ENCODE results near the gene FAM184A. TPM values are rescaled to one million over a fixed set of nuclear protein-coding genes. Genes with fewer than 3 reads are reported as not detected.

Gene FAM184A
- total RNA-seq, 1 donor from 2014 or later: 134 TPM

- H3K27ac Mint-ChIP-seq (ENCODE audit: unreplicated experiment): no peak overlapping the region
- H3K9me3 Mint-ChIP-seq (ENCODE audit: unreplicated experiment): no peaks in the 10 kb centered on the region
- H3K36me3 Mint-ChIP-seq (ENCODE audit: low read depth, unreplicated experiment): peaks cover 15% of the 10 kb centered on the region
- peaks cover 44% of the 10 kb centered on the region for H3K4me1 Mint-ChIP-seq (ENCODE audit: unreplicated experiment)
- H3K27me3 Mint-ChIP-seq (ENCODE audit: unreplicated experiment): peaks cover 7% of the 10 kb centered on the region
- no peak overlapping the region for H3K4me3 Mint-ChIP-seq (ENCODE audit: unreplicated experiment)
- no peak for TF ChIP-seq CTCF (IDR thresholded peaks at IDR 0.05; ENCODE audit: unreplicated experiment)
- DNase-seq (ENCODE audit: low spot score): no peak
These were observed 3.1 kb downstream of the FAM184A start for GRCh38 chr6:119075200-119075981.

DNA sequence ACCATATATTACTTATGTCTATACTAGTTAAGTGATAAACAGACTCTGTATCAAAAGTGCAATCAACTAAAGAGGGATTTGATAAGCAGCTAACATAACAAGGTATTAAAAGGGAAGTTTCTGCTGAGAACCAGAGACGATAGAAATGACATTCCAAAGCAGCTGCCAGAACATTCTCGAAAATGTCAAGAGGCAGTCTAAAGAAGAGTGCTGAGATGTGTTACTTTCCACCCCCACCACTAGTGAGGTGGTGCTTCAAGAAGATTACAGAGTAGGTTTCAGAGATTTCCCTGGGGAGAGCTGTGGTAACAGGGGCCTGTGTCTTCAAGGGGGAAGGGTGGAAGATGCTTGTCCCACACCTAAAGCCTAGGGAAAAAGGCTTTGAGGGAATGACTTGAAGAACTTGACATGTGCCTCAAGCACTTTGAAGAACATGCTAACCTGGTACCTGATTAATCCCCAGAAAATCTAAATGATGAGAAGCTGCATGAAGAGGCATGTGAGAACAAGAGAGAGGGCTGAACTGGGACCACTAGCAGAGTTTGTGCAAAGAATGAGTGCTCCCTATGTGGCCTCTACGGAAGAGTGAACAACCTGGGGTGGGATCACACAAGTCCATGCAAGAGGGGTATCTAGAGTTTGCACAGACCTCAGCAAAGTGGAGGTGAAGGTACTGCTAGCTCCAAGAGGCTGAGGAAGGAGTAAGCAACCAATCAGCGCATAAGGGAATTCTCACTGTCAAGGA lies 5.0 kb downstream of the FAM184A start:
- H3K4me3 Mint-ChIP-seq (ENCODE audit: unreplicated experiment): no peak overlapping the region
- H3K27ac Mint-ChIP-seq (ENCODE audit: unreplicated experiment): no peak overlapping the region
- H3K4me1 Mint-ChIP-seq (ENCODE audit: unreplicated experiment): peaks cover 36% of the 10 kb centered on the region
- no peaks in the 10 kb centered on the region for H3K9me3 Mint-ChIP-seq (ENCODE audit: unreplicated experiment)
- no peaks in the 10 kb centered on the region for H3K27me3 Mint-ChIP-seq (ENCODE audit: unreplicated experiment)
- TF ChIP-seq CTCF (IDR thresholded peaks at IDR 0.05; ENCODE audit: unreplicated experiment): no peak
- DNase-seq (ENCODE audit: low spot score): no peak
- H3K36me3 Mint-ChIP-seq (ENCODE audit: low read depth, unreplicated experiment): peaks cover 15% of the 10 kb centered on the region

DNA sequence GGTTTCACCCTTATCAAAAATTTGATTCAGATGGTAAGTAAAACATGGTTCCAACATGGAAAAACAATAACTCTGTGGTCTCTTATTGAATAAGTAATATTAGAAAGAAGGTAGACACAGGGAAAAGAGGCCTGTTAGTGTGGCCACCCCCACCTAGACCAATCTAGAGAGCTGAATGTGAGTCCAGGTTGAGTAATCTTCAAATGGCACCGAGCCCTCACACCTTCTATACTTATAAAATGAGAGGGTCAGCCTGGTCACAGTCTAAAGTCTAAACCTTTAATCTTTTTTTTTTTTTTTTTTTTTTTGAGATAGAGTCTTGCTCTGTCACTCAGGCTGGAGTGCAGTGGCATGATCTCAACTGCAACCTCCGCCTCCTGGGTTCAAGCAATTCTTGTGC lies 6.9 kb downstream of the FAM184A start:
- no peak for TF ChIP-seq CTCF (IDR thresholded peaks at IDR 0.05; ENCODE audit: unreplicated experiment)
- DNase-seq (ENCODE audit: low spot score): no peak
- H3K27me3 Mint-ChIP-seq (ENCODE audit: unreplicated experiment): no peaks in the 10 kb centered on the region
- no peak overlapping the region for H3K4me3 Mint-ChIP-seq (ENCODE audit: unreplicated experiment)
- peaks cover 27% of the 10 kb centered on the region for H3K4me1 Mint-ChIP-seq (ENCODE audit: unreplicated experiment)
- peaks cover 8% of the 10 kb centered on the region for H3K36me3 Mint-ChIP-seq (ENCODE audit: low read depth, unreplicated experiment)
- no peaks in the 10 kb centered on the region for H3K9me3 Mint-ChIP-seq (ENCODE audit: unreplicated experiment)
- no peak overlapping the region for H3K27ac Mint-ChIP-seq (ENCODE audit: unreplicated experiment)

DNA sequence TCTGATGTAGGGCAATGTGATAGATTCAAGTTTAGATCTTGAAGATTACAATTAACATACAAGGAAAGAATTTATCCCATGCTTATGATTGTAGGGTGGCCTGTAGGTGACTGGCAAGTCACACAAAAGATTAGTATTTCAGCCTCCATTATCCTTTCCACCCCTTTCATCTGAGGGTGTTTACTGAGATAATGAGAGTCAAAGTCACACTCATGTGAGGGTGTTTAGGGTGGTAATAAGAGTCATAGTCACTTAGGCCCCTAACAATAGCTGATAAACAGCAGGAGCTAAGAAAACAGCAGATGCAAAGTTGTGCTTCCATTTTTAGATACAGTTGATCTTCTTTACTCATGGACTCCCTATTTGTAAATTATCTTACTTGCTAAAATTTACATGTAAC lies 11.4 kb downstream of the FAM184A start:
- no peak for DNase-seq (ENCODE audit: low spot score)
- no peak for TF ChIP-seq CTCF (IDR thresholded peaks at IDR 0.05; ENCODE audit: unreplicated experiment)
- Mint-ChIP-seq H3K4me3 (ENCODE audit: unreplicated experiment) (no peak overlapping the region), H3K9me3 (ENCODE audit: unreplicated experiment) (no peaks in the 10 kb centered on the region), H3K4me1 (ENCODE audit: unreplicated experiment) (peaks cover 6% of the 10 kb centered on the region), H3K36me3 (ENCODE audit: low read depth, unreplicated experiment) (no peaks in the 10 kb centered on the region), H3K27ac (ENCODE audit: unreplicated experiment) (no peak overlapping the region), H3K27me3 (ENCODE audit: unreplicated experiment) (no peaks in the 10 kb centered on the region)

DNA sequence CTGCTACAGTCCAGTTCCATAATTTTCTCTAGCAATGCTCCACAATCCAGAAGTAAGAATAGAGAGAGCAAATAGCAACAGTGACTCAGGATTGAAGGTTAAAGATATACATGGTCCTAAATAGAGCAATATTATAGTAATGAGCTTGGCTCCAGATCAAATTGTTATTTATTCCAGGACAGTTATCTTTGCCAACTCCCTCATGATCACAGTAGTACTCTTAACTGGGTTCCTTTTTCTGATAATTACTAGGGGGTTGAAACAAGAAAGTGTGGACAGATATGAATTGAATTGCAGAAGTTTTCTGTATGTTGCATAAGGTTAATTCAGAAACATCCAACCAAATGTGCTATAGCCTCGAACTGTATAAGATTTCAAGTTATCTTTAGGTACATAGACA lies 11.9 kb downstream of the FAM184A start:
- H3K9me3 Mint-ChIP-seq (ENCODE audit: unreplicated experiment): no peaks in the 10 kb centered on the region
- H3K4me3 Mint-ChIP-seq (ENCODE audit: unreplicated experiment): no peak overlapping the region
- TF ChIP-seq CTCF (IDR thresholded peaks at IDR 0.05; ENCODE audit: unreplicated experiment): no peak
- no peaks in the 10 kb centered on the region for H3K36me3 Mint-ChIP-seq (ENCODE audit: low read depth, unreplicated experiment)
- H3K4me1 Mint-ChIP-seq (ENCODE audit: unreplicated experiment): peaks cover 6% of the 10 kb centered on the region
- no peaks in the 10 kb centered on the region for H3K27me3 Mint-ChIP-seq (ENCODE audit: unreplicated experiment)
- H3K27ac Mint-ChIP-seq (ENCODE audit: unreplicated experiment): no peak overlapping the region
- DNase-seq (ENCODE audit: low spot score): no peak
